SU-DHL-6 (cell line): ENCODE results near the gene ASPHD2.

Source experiments
- H2AFZ ChIP-seq: fragments of 200-600 bp; sonication (generic); 2 replicates; pipeline ENCODE4 v1.6.1; 2014; ENCODE audit warnings: low read depth, mild to moderate bottlenecking, moderate library complexity, mixed read lengths, antibody characterized with exemption, low read length; ENCODE audit not compliant: severe bottlenecking
- H3F3A ChIP-seq: fragments of 200-600 bp; shearing (Covaris generic); 2 replicates; pipeline ENCODE4 v1.6.0; 2016; ENCODE audit warnings: antibody characterized with exemption, mild to moderate bottlenecking; ENCODE audit not compliant: insufficient read depth
- H3K27ac ChIP-seq: fragments of 200-600 bp; sonication (generic); 2 replicates; pipeline ENCODE4 v1.5.1; 2016; ENCODE audit warnings: low read depth, mild to moderate bottlenecking, low read length, moderate library complexity, mixed read lengths
- H3K27me3 ChIP-seq: fragments of 200-600 bp; sonication (generic), shearing (Covaris generic); 2 replicates; pipeline ENCODE4 v1.6.0; 2014; ENCODE audit warnings: mild to moderate bottlenecking, low read length
- H3K36me3 ChIP-seq: fragments of 200-600 bp; sonication (generic); 2 replicates; pipeline ENCODE4 v1.6.1; 2014; ENCODE audit warnings: mild to moderate bottlenecking, low read length, mixed read lengths
- H3K4me2 ChIP-seq: fragments of 300-600, 200-600 bp; shearing (Covaris generic), sonication (generic); 2 replicates; pipeline ENCODE4 v1.6.0; 2014; ENCODE audit warnings: low read length, low read depth, mild to moderate bottlenecking; ENCODE audit not compliant: poor library complexity, severe bottlenecking
- H3K4me3 ChIP-seq: fragments of 200-600 bp; sonication (generic); 2 replicates; pipeline ENCODE4 v1.5.1; 2014; ENCODE audit warnings: antibody characterized with exemption, low read length, mild to moderate bottlenecking, mixed read lengths; ENCODE audit not compliant: insufficient read depth, poor library complexity, severe bottlenecking
- H3K79me2 ChIP-seq: fragments of 200-600 bp; sonication (generic); 2 replicates; pipeline ENCODE4 v1.6.1; 2014; ENCODE audit warnings: mild to moderate bottlenecking, low read length, moderate library complexity; ENCODE audit not compliant: insufficient read depth
- H3K9ac ChIP-seq: fragments of 200-600 bp; sonication (generic); 2 replicates; pipeline ENCODE4 v1.7.0; 2014; ENCODE audit warnings: mild to moderate bottlenecking, low read length
- H3K9me2 ChIP-seq: fragments of 200-600 bp; sonication (generic); replicated peaks from 2 replicates; pipeline ENCODE4 v1.6.1; 2014; ENCODE audit warnings: low read length; ENCODE audit not compliant: insufficient read depth
- H3K9me3 ChIP-seq: fragments of 200-600 bp; sonication (generic); 2 replicates; pipeline ENCODE4 v1.6.1; 2014; ENCODE audit warnings: low read length, mixed read lengths; ENCODE audit not compliant: insufficient read depth
- H4K20me1 ChIP-seq: fragments of 200-600 bp; sonication (generic); 2 replicates; pipeline ENCODE4 v1.6.1; 2014; ENCODE audit warnings: low read depth, mild to moderate bottlenecking, antibody characterized with exemption, low read length, moderate library complexity, mixed read lengths
- EZH2phosphoT487 ChIP-seq: fragments of 200-600 bp; sonication (generic), shearing (Covaris generic); conservative IDR thresholded peaks from 2 replicates; pipeline ENCODE4 v1.6.1; 2018; ENCODE audit warnings: mild to moderate bottlenecking, antibody characterized with exemption, low read length, moderate library complexity, mixed read lengths
- TF ChIP-seq, protein P1 (sequence below): fragments of 200-600 bp; sonication (generic); IDR thresholded peaks from one replicate; pipeline ENCODE4 v1.5.1; 2017; ENCODE audit warnings: antibody characterized with exemption, mild to moderate bottlenecking, low read length, moderate library complexity; ENCODE audit not compliant: insufficient read depth, poor library complexity, severe bottlenecking

Gene ASPHD2

DNA sequence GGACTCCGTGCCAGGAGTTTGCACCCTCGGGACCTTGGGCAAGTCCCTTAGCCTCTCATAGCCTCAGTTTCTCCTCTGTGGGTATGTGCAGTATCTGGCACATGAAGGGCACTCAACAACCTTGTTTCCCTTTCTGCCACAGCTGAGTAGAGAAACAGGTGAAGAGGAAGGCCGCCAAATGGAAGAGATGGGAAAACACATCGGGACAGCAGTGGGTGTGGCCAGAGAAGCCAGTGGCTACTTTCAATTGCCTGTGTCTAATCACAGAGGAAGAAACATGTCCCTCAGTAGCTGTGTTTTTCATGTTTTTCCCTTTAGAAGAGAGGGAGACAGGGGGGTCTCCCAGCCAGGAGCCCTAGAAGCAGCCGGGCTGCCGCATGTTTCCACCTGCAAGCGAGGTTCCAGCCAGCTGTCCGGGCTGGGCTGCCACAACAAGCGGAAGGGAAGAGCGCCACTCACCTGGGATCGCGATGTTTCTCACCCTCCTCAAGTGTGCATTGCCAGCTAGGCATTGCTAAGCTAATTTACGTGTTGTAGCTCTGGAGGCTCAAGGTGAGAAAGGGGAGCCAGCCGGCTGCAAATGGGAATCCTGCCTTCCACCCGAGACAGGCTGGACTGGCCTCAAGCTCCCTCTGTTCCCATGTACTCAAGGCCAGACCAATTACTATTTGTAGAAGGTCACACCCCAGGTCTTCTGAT lies 16.7 kb downstream of the ASPHD2 start:
- no peaks in the 10 kb centered on the region for H3K9me2 ChIP-seq
- H4K20me1 ChIP-seq, result no peaks in the 10 kb centered on the region
- no peak overlapping the region for H3K9ac ChIP-seq
- no peak overlapping the region for H3K27ac ChIP-seq
- H3F3A ChIP-seq, result no peaks in the 10 kb centered on the region
- H3K4me2 ChIP-seq, result no peak overlapping the region
- no peak overlapping the region for H3K4me3 ChIP-seq
- TF ChIP-seq EZH2phosphoT487, result no peak
- TF ChIP-seq, protein P1, sequence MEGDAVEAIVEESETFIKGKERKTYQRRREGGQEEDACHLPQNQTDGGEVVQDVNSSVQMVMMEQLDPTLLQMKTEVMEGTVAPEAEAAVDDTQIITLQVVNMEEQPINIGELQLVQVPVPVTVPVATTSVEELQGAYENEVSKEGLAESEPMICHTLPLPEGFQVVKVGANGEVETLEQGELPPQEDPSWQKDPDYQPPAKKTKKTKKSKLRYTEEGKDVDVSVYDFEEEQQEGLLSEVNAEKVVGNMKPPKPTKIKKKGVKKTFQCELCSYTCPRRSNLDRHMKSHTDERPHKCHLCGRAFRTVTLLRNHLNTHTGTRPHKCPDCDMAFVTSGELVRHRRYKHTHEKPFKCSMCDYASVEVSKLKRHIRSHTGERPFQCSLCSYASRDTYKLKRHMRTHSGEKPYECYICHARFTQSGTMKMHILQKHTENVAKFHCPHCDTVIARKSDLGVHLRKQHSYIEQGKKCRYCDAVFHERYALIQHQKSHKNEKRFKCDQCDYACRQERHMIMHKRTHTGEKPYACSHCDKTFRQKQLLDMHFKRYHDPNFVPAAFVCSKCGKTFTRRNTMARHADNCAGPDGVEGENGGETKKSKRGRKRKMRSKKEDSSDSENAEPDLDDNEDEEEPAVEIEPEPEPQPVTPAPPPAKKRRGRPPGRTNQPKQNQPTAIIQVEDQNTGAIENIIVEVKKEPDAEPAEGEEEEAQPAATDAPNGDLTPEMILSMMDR, result no peak
- no peaks in the 10 kb centered on the region for H3K9me3 ChIP-seq
- no peak overlapping the region for H2AFZ ChIP-seq
- H3K79me2 ChIP-seq, result no peaks in the 10 kb centered on the region
- no peaks in the 10 kb centered on the region for H3K36me3 ChIP-seq
- H3K27me3 ChIP-seq, result no peaks in the 10 kb centered on the region

DNA sequence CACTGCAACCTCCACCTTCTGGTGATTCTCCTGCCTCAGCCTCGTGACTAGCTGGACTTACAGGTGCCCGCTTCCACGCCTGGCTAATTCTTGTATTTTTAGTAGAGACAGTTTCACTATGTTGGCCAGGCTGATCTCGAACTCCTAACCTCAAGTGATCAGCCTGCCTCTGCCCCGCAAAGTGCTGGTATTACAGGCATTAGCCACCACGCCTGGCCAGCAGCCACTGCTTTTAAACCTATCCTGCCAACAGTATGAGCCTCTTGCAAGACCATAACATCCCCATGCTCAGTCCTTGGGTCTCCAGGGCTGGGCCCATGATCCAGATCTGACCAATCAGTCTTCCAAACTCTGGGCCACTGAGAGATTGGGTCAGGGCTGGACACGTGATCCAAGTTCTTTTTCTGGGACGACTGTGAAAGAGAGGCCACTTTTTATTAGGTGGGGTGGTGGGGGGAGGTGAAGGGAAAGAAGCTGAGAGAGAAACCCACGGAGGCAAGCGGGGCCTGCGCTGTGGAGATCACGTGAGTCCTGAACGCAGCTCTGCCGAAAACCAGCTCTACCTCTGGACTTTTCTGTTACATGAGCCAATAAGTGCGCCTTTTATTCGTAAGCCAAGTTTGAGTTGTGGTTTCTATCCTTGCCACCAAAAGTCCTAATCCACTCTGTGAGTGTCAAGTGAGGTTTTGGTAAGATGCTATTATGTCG lies 17.9 kb downstream of the ASPHD2 start:
- H3K27ac ChIP-seq, result no peak overlapping the region
- no peak for TF ChIP-seq EZH2phosphoT487
- TF ChIP-seq, protein P1, result no peak
- H3K36me3 ChIP-seq, result no peaks in the 10 kb centered on the region

DNA sequence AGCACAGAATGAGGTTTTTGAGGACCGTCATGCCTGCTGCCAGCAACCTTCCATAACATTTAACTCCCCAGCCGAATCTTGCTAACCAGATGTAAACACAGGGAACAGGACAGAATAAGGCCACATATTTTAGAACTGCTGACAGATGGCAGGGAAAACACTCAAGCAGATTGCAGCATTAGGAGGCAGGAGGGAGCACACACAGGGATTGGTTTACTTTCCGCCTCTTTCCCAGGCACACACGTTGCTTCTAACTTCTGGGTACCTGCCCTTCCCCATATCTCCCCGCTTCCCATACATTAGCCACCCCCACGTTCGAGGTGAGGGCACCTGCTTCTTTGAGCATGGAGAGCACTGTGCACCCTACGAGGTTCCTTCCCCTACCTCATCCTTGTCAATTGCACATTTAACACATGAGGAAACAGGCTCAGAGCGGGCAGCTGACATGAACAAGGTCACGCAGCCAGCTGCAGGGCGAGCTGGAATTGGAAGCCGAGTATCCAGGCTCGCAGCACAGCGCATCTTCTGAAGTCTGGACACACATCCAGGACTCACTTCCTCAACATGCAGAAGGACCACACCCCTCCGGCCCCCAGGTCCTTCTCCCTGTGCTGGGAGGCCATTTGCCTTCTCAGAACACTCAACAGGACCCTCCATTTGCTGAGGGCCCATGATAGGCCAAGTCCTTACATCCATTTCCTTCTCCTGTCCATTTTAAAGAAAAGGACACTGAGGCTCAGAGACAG lies 18.7 kb downstream of the ASPHD2 start:
- no peak overlapping the region for H2AFZ ChIP-seq
- no peaks in the 10 kb centered on the region for H3K27me3 ChIP-seq
- no peak overlapping the region for H3K4me2 ChIP-seq
- TF ChIP-seq, protein P1, result no peak
- no peak for TF ChIP-seq EZH2phosphoT487
- no peaks in the 10 kb centered on the region for H4K20me1 ChIP-seq
- no peaks in the 10 kb centered on the region for H3K79me2 ChIP-seq
- no peak overlapping the region for H3K4me3 ChIP-seq
- H3F3A ChIP-seq, result no peaks in the 10 kb centered on the region
- H3K9me2 ChIP-seq, result no peaks in the 10 kb centered on the region
- H3K9ac ChIP-seq, result no peak overlapping the region
- no peak overlapping the region for H3K27ac ChIP-seq
- no peaks in the 10 kb centered on the region for H3K36me3 ChIP-seq
- H3K9me3 ChIP-seq, result no peaks in the 10 kb centered on the region

More for the DNA sequence above, 17.9 kb downstream of the ASPHD2 start:
- Histone ChIP-seq H3K79me2 (no peaks in the 10 kb centered on the region), H4K20me1 (no peaks in the 10 kb centered on the region), H3K4me2 (no peak overlapping the region), H3K27me3 (no peaks in the 10 kb centered on the region), H3K4me3 (no peak overlapping the region), H3K9me3 (no peaks in the 10 kb centered on the region), H3K9ac (no peak overlapping the region), H3F3A (no peaks in the 10 kb centered on the region), H2AFZ (no peak overlapping the region), H3K9me2 (no peaks in the 10 kb centered on the region)
